ENCODE data around the gene ATG16L1. TPM values are rescaled to one million over a fixed set of nuclear protein-coding genes. Genes with fewer than 3 reads are reported as not detected.
A peak's percentile ranks its signal among the peaks of the same experiment; 100 is the strongest.

The ATG16L1 gene
- polyA plus RNA-seq, 1 donor (not counting 4 experiments of a cell fraction or from before 2014, with no cell fraction given) = 38.5 TPM

DNA sequence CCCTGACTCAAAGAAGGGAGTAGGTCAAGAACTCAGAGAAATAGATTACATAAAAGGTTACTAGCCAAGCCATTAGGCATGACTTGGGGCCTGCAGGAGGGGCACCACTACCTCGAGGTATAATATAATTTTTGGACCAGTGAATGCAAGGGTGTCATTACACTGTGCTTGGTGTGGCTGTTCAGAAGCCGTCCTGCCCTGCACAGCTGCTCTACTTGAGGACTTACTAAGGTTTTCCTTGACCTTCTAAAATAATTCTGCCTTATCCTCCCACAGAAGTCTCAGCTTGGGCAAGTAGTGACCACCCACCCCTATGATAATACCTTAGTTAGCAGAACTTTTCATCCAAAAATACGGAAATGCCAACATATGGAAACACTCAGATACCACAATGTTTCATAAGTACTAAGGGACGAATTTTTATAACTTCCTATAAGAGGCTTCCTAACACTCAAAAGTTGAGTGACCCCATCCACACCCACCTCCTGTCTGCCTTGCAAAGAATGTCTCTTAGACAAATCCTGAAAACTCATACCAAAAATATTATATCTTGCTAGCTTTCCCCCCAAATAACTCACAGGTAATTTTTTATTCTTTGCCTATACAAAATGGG, 17.7 kb upstream of the ATG16L1 start:
- TF ChIP-seq, protein P1, sequence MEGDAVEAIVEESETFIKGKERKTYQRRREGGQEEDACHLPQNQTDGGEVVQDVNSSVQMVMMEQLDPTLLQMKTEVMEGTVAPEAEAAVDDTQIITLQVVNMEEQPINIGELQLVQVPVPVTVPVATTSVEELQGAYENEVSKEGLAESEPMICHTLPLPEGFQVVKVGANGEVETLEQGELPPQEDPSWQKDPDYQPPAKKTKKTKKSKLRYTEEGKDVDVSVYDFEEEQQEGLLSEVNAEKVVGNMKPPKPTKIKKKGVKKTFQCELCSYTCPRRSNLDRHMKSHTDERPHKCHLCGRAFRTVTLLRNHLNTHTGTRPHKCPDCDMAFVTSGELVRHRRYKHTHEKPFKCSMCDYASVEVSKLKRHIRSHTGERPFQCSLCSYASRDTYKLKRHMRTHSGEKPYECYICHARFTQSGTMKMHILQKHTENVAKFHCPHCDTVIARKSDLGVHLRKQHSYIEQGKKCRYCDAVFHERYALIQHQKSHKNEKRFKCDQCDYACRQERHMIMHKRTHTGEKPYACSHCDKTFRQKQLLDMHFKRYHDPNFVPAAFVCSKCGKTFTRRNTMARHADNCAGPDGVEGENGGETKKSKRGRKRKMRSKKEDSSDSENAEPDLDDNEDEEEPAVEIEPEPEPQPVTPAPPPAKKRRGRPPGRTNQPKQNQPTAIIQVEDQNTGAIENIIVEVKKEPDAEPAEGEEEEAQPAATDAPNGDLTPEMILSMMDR (optimal IDR thresholded peaks at IDR 0.05 in 1 of 3, IDR thresholded peaks at IDR 0.05 in 1 of 3, conservative IDR thresholded peaks at IDR 0.05 in 1 of 3; ENCODE audit: extremely low read depth in 1 of 3, insufficient read depth in 2 of 3, low read length in 3 of 3) = no peak
- no peak for TF ChIP-seq EZH2 (IDR thresholded peaks at IDR 0.05; ENCODE audit: low read length)
- H3K79me2 ChIP-seq (ENCODE audit: control insufficient read depth, insufficient read depth, low read length) = no peaks in the 10 kb centered on the region

DNA sequence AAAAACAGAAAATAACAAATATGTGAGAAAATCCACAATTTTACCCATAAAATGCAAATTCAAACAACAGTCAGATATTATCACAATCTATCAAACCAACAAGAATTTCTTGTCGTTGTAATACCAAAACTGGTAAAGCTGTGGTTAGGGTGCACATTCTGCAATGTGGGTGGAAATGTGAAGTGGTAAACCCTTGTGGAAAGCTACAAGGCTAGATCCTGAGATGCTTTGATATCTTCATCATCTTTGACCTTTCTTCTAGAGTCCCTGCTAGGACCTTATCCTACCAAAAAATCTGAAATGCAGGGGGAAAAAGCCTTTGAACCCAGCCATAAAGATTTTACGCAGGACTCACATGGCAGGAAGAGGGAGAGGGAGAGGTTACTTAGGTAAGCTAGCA, 17.2 kb upstream of the ATG16L1 start:
- FAIRE-seq (peak; percentile 13), DNase-seq (ENCODE audit: low read depth, low spot score) (no peak)
- Histone ChIP-seq H3K79me2 (ENCODE audit: control insufficient read depth, insufficient read depth, low read length) (no peaks in the 10 kb centered on the region), H3K9ac (ENCODE audit: control insufficient read depth, extremely low read depth, insufficient read depth, low read length) (no peak overlapping the region), H3K9me1 (ENCODE audit: control insufficient read depth, extremely low read depth, insufficient read depth, low read length) (no peaks in the 10 kb centered on the region), H4K20me1 (ENCODE audit: control insufficient read depth, extremely low read depth, insufficient read depth, low read length) (no peaks in the 10 kb centered on the region), H3K36me3 (ENCODE audit: control insufficient read depth in 2 of 2, extremely low read depth in 1 of 2, insufficient read depth in 2 of 2, low read length in 2 of 2) (no peaks in the 10 kb centered on the region), H2AFZ (ENCODE audit: control insufficient read depth, low read length) (no peak overlapping the region), H3K4me2 (ENCODE audit: control insufficient read depth, extremely low read depth, insufficient read depth, low read depth, low read length) (no peak overlapping the region), H3K27ac (ENCODE audit: control insufficient read depth, insufficient read depth, low read length) (no peak overlapping the region), H3K9me3 (ENCODE audit: control insufficient read depth, low read depth, low read length) (no peaks in the 10 kb centered on the region), H3K4me1 (ENCODE audit: control insufficient read depth, extremely low read depth, insufficient read depth, low read length) (no peaks in the 10 kb centered on the region), H3K27me3 (ENCODE audit: control insufficient read depth, extremely low read depth, insufficient read depth, low read length) (no peaks in the 10 kb centered on the region), H3K4me3 (ENCODE audit: control insufficient read depth in 2 of 3, extremely low read depth in 1 of 3, insufficient read depth in 2 of 3, low read depth in 1 of 3, low read length in 3 of 3) (no peak overlapping the region)
- dilution Hi-C loops (cut with MboI; ENCODE audit: extremely low pct_ligation_motif_present, low sequenced_read_pairs) = loop anchor here (25.0 kb wide), 1 partner anchor 372 kb away; the partner anchor contains the start of gene SNORC
- TF ChIP-seq EZH2 (IDR thresholded peaks at IDR 0.05; ENCODE audit: low read length) = no peak
- TF ChIP-seq, protein P1 (optimal IDR thresholded peaks at IDR 0.05 in 1 of 3, IDR thresholded peaks at IDR 0.05 in 1 of 3, conservative IDR thresholded peaks at IDR 0.05 in 1 of 3; ENCODE audit: extremely low read depth in 1 of 3, insufficient read depth in 2 of 3, low read length in 3 of 3) = no peak

More for the DNA sequence above, 17.7 kb upstream of the ATG16L1 start:
- Histone ChIP-seq H3K27me3 (ENCODE audit: control insufficient read depth, extremely low read depth, insufficient read depth, low read length) (no peaks in the 10 kb centered on the region), H3K9me1 (ENCODE audit: control insufficient read depth, extremely low read depth, insufficient read depth, low read length) (no peaks in the 10 kb centered on the region), H3K4me2 (ENCODE audit: control insufficient read depth, extremely low read depth, insufficient read depth, low read depth, low read length) (no peak overlapping the region), H2AFZ (ENCODE audit: control insufficient read depth, low read length) (no peak overlapping the region), H3K27ac (ENCODE audit: control insufficient read depth, insufficient read depth, low read length) (no peak overlapping the region), H4K20me1 (ENCODE audit: control insufficient read depth, extremely low read depth, insufficient read depth, low read length) (no peaks in the 10 kb centered on the region), H3K9ac (ENCODE audit: control insufficient read depth, extremely low read depth, insufficient read depth, low read length) (no peak overlapping the region), H3K9me3 (ENCODE audit: control insufficient read depth, low read depth, low read length) (no peaks in the 10 kb centered on the region), H3K36me3 (ENCODE audit: control insufficient read depth in 2 of 2, extremely low read depth in 1 of 2, insufficient read depth in 2 of 2, low read length in 2 of 2) (no peaks in the 10 kb centered on the region), H3K4me3 (ENCODE audit: control insufficient read depth in 2 of 3, extremely low read depth in 1 of 3, insufficient read depth in 2 of 3, low read depth in 1 of 3, low read length in 3 of 3) (no peak overlapping the region), H3K4me1 (ENCODE audit: control insufficient read depth, extremely low read depth, insufficient read depth, low read length) (no peaks in the 10 kb centered on the region)
- dilution Hi-C loops (cut with MboI; ENCODE audit: extremely low pct_ligation_motif_present, low sequenced_read_pairs) = loop anchor here (25.0 kb wide), 1 partner anchor 371 kb away; the partner anchor contains the start of gene SNORC
- no peak for DNase-seq (ENCODE audit: low read depth, low spot score)
- FAIRE-seq = no peak

Data from keratinocyte (primary cell).